Panc1 (cell line): ENCODE data around the gene PIP4K2A.

ENCODE experiments used
- POLR2AphosphoS5 ChIP-seq: IDR thresholded peaks from 2 replicates; pipeline ENCODE4 v1.6.1; 2012; ENCODE audit warnings: mild to moderate bottlenecking, low read depth, low read length, moderate library complexity
- TF ChIP-seq, protein P1 (sequence below): fragments of 450-650 bp; IDR thresholded peaks from 2 replicates; pipeline ENCODE4 v1.5.1; 2017; ENCODE audit warnings: mild to moderate bottlenecking
- TF ChIP-seq, protein P2 (sequence below), 2 experiments: IDR thresholded peaks; 2 replicates each; pipeline ENCODE4 v1.6.1; 2011 to 2012; ENCODE audit warnings: low read depth in 2 of 2, control low read depth in 1 of 2, low read length in 1 of 2, mild to moderate bottlenecking in 1 of 2, moderate library complexity in 1 of 2; ENCODE audit not compliant: insufficient read depth in 1 of 2

DNA sequence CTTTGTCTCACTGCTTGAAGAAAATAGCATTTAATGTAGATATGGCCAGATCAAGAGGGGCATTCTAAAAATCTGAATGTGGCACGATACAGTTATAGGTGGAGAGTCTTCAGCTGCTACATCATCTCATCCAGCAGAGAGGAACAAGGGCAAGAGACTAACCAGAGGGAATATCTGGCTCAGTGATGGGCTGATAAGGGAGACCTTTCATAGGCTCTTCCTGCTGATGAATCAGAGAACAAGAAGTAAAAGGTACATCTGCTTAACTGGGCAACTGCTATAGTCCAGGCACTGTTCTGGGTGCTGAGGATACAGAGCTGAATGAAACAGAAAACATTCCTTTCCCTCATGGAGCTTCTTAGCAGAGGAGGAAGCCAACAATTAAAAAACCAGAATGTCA lies 37.9 kb downstream of the PIP4K2A start:
- TF ChIP-seq, protein P1, sequence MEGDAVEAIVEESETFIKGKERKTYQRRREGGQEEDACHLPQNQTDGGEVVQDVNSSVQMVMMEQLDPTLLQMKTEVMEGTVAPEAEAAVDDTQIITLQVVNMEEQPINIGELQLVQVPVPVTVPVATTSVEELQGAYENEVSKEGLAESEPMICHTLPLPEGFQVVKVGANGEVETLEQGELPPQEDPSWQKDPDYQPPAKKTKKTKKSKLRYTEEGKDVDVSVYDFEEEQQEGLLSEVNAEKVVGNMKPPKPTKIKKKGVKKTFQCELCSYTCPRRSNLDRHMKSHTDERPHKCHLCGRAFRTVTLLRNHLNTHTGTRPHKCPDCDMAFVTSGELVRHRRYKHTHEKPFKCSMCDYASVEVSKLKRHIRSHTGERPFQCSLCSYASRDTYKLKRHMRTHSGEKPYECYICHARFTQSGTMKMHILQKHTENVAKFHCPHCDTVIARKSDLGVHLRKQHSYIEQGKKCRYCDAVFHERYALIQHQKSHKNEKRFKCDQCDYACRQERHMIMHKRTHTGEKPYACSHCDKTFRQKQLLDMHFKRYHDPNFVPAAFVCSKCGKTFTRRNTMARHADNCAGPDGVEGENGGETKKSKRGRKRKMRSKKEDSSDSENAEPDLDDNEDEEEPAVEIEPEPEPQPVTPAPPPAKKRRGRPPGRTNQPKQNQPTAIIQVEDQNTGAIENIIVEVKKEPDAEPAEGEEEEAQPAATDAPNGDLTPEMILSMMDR: no peak
- TF ChIP-seq POLR2AphosphoS5: no peak
- TF ChIP-seq, protein P2, sequence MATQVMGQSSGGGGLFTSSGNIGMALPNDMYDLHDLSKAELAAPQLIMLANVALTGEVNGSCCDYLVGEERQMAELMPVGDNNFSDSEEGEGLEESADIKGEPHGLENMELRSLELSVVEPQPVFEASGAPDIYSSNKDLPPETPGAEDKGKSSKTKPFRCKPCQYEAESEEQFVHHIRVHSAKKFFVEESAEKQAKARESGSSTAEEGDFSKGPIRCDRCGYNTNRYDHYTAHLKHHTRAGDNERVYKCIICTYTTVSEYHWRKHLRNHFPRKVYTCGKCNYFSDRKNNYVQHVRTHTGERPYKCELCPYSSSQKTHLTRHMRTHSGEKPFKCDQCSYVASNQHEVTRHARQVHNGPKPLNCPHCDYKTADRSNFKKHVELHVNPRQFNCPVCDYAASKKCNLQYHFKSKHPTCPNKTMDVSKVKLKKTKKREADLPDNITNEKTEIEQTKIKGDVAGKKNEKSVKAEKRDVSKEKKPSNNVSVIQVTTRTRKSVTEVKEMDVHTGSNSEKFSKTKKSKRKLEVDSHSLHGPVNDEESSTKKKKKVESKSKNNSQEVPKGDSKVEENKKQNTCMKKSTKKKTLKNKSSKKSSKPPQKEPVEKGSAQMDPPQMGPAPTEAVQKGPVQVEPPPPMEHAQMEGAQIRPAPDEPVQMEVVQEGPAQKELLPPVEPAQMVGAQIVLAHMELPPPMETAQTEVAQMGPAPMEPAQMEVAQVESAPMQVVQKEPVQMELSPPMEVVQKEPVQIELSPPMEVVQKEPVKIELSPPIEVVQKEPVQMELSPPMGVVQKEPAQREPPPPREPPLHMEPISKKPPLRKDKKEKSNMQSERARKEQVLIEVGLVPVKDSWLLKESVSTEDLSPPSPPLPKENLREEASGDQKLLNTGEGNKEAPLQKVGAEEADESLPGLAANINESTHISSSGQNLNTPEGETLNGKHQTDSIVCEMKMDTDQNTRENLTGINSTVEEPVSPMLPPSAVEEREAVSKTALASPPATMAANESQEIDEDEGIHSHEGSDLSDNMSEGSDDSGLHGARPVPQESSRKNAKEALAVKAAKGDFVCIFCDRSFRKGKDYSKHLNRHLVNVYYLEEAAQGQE (IDR thresholded peaks at IDR 0.05; ENCODE audit: insufficient read depth in 1 of 2, low read depth in 2 of 2, low read length in 1 of 2): no peak
